ENCODE data around the gene SOHLH2. TPM values are rescaled to one million over a fixed set of nuclear protein-coding genes. Genes with fewer than 3 reads are reported as not detected.

SOHLH2 gene
- total RNA-seq, 1 experiment from 2014 or later: 5.8 TPM

GRCh38 chr13:36174923-36175322 lies 39.4 kb downstream of the SOHLH2 start:
- POLR2A ChIA-PET: no interaction called here
- Mint-ChIP-seq H3K36me3 (peaks cover 8% of the 10 kb centered on the region), H3K27me3 (ENCODE audit: low read depth) (no peaks in the 10 kb centered on the region), H3K4me3 (no peak overlapping the region), H3K4me1 (peaks cover 26% of the 10 kb centered on the region), H3K9me3 (peaks cover 5% of the 10 kb centered on the region), H3K27ac (peak overlapping the region; percentile 20; the same call in 1 of the 2 replicates)
- ATAC-seq (peak; percentile 47), DNase-seq (ENCODE audit: low spot score) (no peak)
- CTCF ChIA-PET: no interaction called here
- no peak for TF ChIP-seq CREM (CRISPR knock-in tag; IDR thresholded peaks at IDR 0.05)
- TF ChIP-seq ATF6 (CRISPR knock-in tag; IDR thresholded peaks at IDR 0.05): no peak
- TF ChIP-seq TEAD1 (CRISPR knock-in tag; IDR thresholded peaks at IDR 0.05): no peak
- TF ChIP-seq ZNF219 (CRISPR knock-in tag; IDR thresholded peaks at IDR 0.05; ENCODE audit: borderline replicate concordance): no peak
- TF ChIP-seq ZMAT4 (CRISPR knock-in tag; IDR thresholded peaks at IDR 0.05): no peak
- no peak for TF ChIP-seq ZBTB21 (CRISPR knock-in tag; IDR thresholded peaks at IDR 0.05; ENCODE audit: borderline replicate concordance)
- TF ChIP-seq HMGXB4 (CRISPR knock-in tag; IDR thresholded peaks at IDR 0.05): no peak
- no peak for TF ChIP-seq IRF2 (CRISPR knock-in tag; IDR thresholded peaks at IDR 0.05; ENCODE audit: borderline replicate concordance, low read depth)
- no peak for TF ChIP-seq CBFB (CRISPR knock-in tag; IDR thresholded peaks at IDR 0.05; ENCODE audit: low read depth)
- no peak for TF ChIP-seq MAX (CRISPR knock-in tag; IDR thresholded peaks at IDR 0.05)
- TF ChIP-seq OVOL2 (CRISPR knock-in tag; IDR thresholded peaks at IDR 0.05; ENCODE audit: borderline replicate concordance): no peak
- no peak for TF ChIP-seq NFE2L1 (CRISPR knock-in tag; IDR thresholded peaks at IDR 0.05)
- TF ChIP-seq GTF2I (CRISPR knock-in tag; conservative IDR thresholded peaks at IDR 0.05): no peak
- no peak for TF ChIP-seq TEAD4 (CRISPR knock-in tag; IDR thresholded peaks at IDR 0.05)
- TF ChIP-seq KAT7 (CRISPR knock-in tag; IDR thresholded peaks at IDR 0.05; ENCODE audit: borderline replicate concordance): no peak
- TF ChIP-seq EMX1 (CRISPR knock-in tag; IDR thresholded peaks at IDR 0.05): no peak
- TF ChIP-seq ZNF317 (CRISPR knock-in tag; IDR thresholded peaks at IDR 0.05; ENCODE audit: borderline replicate concordance, low read depth): no peak

- H3K4me3 Mint-ChIP-seq: no peak overlapping the region
- POLR2A ChIA-PET: no interaction called here
- no peak for TF ChIP-seq ZNF425 (CRISPR knock-in tag; conservative IDR thresholded peaks at IDR 0.05)
- no peak for TF ChIP-seq ZNF532 (CRISPR knock-in tag; IDR thresholded peaks at IDR 0.05; ENCODE audit: borderline replicate concordance)
- TF ChIP-seq STAT6 (CRISPR knock-in tag; conservative IDR thresholded peaks at IDR 0.05; ENCODE audit: low read depth): no peak
- TF ChIP-seq JUN (CRISPR knock-in tag; IDR thresholded peaks at IDR 0.05): no peak
- no peak for TF ChIP-seq MAX (CRISPR knock-in tag; IDR thresholded peaks at IDR 0.05)
Measured at GRCh38 chr13:36173571-36174322, 40.6 kb downstream of the SOHLH2 start.

More at GRCh38 chr13:36173571-36174322, 40.6 kb downstream of the SOHLH2 start:
- CTCF ChIA-PET: no interaction called here
- H3K27me3 Mint-ChIP-seq (ENCODE audit: low read depth): no peaks in the 10 kb centered on the region
- ATAC-seq (no peak), DNase-seq (ENCODE audit: low spot score) (no peak)
- peaks cover 4% of the 10 kb centered on the region for H3K36me3 Mint-ChIP-seq
- H3K9me3 Mint-ChIP-seq: no peaks in the 10 kb centered on the region; the same call in 1 of the 2 replicates
- no peak overlapping the region for H3K27ac Mint-ChIP-seq
- H3K4me1 Mint-ChIP-seq: peaks cover 26% of the 10 kb centered on the region

All from WTC11 (cell line).